Vagina (tissue), 2 donors: Measurements from ENCODE around the gene IL36A.

Experiments used
- CTCF ChIP-seq, 3 experiments: fragments of 450-650 bp in 2 of 3; fragments of 200-600 bp in 1 of 3; sonication (generic) in 1 of 3; IDR thresholded peaks; one replicate each; pipeline ENCODE4 v1.5.1; 2017 to 2019; ENCODE audit warnings: antibody characterized with exemption in 3 of 3, mild to moderate bottlenecking in 2 of 3, moderate library complexity in 2 of 3
- POLR2A ChIP-seq, 2 donors: fragments of 450-650 bp; IDR thresholded peaks; one replicate each; pipeline ENCODE4 v1.6.1; 2017; ENCODE audit warnings: antibody characterized with exemption in 2 of 2, mild to moderate bottlenecking in 2 of 2, moderate library complexity in 2 of 2

DNA sequence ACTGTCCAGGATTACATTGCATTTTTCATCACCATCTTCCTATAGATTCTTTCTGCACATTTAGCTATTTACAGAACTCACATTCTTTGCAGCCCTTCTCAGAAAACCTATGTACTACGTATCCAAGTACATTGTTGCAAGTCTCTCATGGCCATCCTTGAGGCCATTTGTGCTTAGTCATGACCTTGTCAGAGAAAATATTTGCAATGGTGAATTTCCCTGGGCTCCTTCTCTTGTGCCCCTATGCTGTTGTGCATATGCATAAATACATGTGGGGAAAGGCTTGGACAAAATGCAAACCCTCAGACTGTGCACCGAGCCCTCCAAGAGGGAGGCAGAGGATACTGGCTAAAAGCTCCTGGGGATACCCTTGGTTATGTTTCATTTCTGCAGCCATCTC, 19.5 kb downstream of the IL36A start:
- TF ChIP-seq CTCF (IDR thresholded peaks at IDR 0.05) (no peak), POLR2A (IDR thresholded peaks at IDR 0.05) (no peak)
